Endothelial cell (in vitro differentiated cells): ENCODE data around the gene NRG2. TPM values are rescaled to one million over a fixed set of nuclear protein-coding genes. Genes with fewer than 3 reads are reported as not detected.

Experiments
- DNase-seq: peaks from one replicate; pipeline ENCODE4 v3.0.0; 2021; ENCODE audit warnings: low spot score
- H3K27ac Mint-ChIP-seq: one replicate; pipeline ENCODE4 v1.8.0; 2021; ENCODE audit warnings: mixed read lengths, inconsistent platforms; ENCODE audit not compliant: unreplicated experiment
- H3K27me3 Mint-ChIP-seq: one replicate; pipeline ENCODE4 v1.8.0; 2021; ENCODE audit warnings: mild to moderate bottlenecking, moderate library complexity, mixed read lengths, inconsistent platforms; ENCODE audit not compliant: unreplicated experiment
- H3K36me3 Mint-ChIP-seq: one replicate; pipeline ENCODE4 v1.8.0; 2021; ENCODE audit warnings: mild to moderate bottlenecking, low read depth, mixed read lengths, inconsistent platforms; ENCODE audit not compliant: unreplicated experiment
- H3K4me1 Mint-ChIP-seq: one replicate; pipeline ENCODE4 v1.8.0; 2021; ENCODE audit warnings: mild to moderate bottlenecking, mixed read lengths, inconsistent platforms; ENCODE audit not compliant: unreplicated experiment
- H3K4me3 Mint-ChIP-seq: one replicate; pipeline ENCODE4 v1.8.0; 2021; ENCODE audit warnings: mild to moderate bottlenecking, mixed read lengths, inconsistent platforms; ENCODE audit not compliant: unreplicated experiment
- H3K9me3 Mint-ChIP-seq: one replicate; pipeline ENCODE4 v1.8.0; 2021; ENCODE audit warnings: mixed read lengths, inconsistent platforms; ENCODE audit not compliant: unreplicated experiment
- total RNA-seq: library from RNA; stranded (reverse); fragmentation: NEBNext Ultra II Directional; extraction: Animal tissue kit (Norgen Biotek cat#: 25700); gene quantifications from one replicate; pipeline ENCODE4 v1.2.1, GENCODE V29; 2021; ENCODE audit not compliant: unreplicated experiment
- TF ChIP-seq, protein P1 (sequence below): fragments of 200-600 bp; sonication (generic); IDR thresholded peaks from one replicate; pipeline ENCODE4 v1.5.0; 2021; ENCODE audit warnings: antibody characterized with exemption; ENCODE audit not compliant: unreplicated experiment

NRG2 gene
- total RNA-seq, 1 donor from 2014 or later = not detected

DNA sequence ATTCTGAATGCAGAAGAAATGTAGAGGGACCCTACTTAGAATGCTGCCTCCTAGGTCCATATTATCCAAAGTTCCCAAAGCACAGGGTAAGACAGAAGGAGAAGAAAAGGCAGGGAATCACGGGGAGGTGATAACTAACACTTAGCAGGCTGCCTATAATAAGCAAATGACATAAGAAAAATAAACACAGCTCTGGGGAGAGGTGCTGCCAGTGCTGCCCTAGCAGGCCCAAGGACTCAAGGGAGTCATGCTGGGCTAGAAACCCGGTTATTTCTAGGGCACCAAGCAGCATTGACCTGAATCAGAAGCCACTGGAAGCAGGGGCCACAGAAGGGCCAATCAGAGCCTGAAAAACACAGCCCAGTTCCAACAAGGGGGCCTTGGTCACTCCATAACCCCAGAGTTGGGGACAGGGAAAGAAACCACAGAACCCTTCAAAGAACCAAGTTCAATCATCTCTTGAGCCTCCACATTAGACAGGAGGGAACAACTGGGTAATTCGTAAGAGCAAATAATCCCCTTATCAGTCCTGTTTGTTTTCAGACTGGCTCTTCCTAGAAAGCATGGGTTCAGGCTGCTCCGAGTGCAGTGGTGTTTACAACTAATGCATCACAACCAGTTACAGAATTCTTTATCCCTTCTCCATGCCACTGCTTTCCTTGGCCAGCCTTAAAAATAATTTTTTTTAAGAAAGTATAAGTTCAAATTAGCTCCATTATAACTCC, 24.0 kb downstream of the NRG2 start:
- H3K36me3 Mint-ChIP-seq = no peaks in the 10 kb centered on the region
- no peak overlapping the region for H3K4me3 Mint-ChIP-seq
- TF ChIP-seq, protein P1, sequence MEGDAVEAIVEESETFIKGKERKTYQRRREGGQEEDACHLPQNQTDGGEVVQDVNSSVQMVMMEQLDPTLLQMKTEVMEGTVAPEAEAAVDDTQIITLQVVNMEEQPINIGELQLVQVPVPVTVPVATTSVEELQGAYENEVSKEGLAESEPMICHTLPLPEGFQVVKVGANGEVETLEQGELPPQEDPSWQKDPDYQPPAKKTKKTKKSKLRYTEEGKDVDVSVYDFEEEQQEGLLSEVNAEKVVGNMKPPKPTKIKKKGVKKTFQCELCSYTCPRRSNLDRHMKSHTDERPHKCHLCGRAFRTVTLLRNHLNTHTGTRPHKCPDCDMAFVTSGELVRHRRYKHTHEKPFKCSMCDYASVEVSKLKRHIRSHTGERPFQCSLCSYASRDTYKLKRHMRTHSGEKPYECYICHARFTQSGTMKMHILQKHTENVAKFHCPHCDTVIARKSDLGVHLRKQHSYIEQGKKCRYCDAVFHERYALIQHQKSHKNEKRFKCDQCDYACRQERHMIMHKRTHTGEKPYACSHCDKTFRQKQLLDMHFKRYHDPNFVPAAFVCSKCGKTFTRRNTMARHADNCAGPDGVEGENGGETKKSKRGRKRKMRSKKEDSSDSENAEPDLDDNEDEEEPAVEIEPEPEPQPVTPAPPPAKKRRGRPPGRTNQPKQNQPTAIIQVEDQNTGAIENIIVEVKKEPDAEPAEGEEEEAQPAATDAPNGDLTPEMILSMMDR = no peak

DNA sequence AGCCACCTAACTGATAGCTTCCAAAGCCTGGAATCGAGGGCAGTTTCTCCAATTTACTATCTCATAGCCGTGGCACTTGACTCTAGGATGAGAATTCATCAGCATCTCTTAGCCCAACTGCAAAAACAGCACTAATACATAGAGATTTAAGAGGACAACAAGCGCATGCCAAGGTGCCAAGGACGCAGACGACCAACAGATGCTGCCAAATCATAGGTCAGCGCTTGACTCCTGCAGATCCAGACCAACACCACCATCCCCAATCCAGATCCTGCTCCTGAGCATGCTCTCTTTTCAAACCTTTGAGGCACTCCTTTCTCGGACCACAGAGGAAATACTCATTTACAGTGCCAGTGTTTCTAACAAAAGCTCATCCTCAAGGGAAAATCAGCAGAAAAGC, 24.6 kb downstream of the NRG2 start:
- H3K4me3 Mint-ChIP-seq = no peak overlapping the region
- no peaks in the 10 kb centered on the region for H3K27me3 Mint-ChIP-seq
- no peak for DNase-seq

More for the DNA sequence above, 24.0 kb downstream of the NRG2 start:
- no peak for DNase-seq
- Mint-ChIP-seq H3K27ac (no peak overlapping the region), H3K27me3 (no peaks in the 10 kb centered on the region), H3K9me3 (no peaks in the 10 kb centered on the region), H3K4me1 (no peaks in the 10 kb centered on the region)

DNA sequence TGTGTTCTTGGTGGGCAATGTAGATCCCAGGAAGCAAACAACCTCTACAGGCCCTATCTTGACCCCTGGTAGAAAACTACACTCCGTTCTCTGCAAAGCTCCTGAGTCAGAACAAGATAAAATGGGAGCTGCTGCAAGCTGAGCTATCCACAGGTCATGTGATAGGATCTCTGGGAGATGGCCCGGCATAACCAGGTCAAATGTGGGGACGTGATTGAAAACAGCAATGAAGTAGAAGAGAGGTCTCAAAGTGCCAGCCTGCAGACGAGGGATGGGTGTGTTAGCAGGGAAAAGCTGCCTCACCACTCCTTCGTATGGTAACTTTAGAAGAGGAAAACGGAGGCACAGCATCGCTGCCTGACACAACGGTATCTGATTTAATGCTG, 25.0 kb downstream of the NRG2 start:
- Mint-ChIP-seq H3K27ac (no peak overlapping the region), H3K4me3 (no peak overlapping the region), H3K36me3 (no peaks in the 10 kb centered on the region), H3K4me1 (no peaks in the 10 kb centered on the region), H3K9me3 (no peaks in the 10 kb centered on the region), H3K27me3 (no peaks in the 10 kb centered on the region)
- no peak for DNase-seq
- TF ChIP-seq, protein P1 = no peak

More for the DNA sequence above, 24.6 kb downstream of the NRG2 start:
- no peaks in the 10 kb centered on the region for H3K9me3 Mint-ChIP-seq
- H3K36me3 Mint-ChIP-seq = no peaks in the 10 kb centered on the region
- TF ChIP-seq, protein P1 = no peak
- H3K4me1 Mint-ChIP-seq = no peaks in the 10 kb centered on the region
- no peak overlapping the region for H3K27ac Mint-ChIP-seq

DNA sequence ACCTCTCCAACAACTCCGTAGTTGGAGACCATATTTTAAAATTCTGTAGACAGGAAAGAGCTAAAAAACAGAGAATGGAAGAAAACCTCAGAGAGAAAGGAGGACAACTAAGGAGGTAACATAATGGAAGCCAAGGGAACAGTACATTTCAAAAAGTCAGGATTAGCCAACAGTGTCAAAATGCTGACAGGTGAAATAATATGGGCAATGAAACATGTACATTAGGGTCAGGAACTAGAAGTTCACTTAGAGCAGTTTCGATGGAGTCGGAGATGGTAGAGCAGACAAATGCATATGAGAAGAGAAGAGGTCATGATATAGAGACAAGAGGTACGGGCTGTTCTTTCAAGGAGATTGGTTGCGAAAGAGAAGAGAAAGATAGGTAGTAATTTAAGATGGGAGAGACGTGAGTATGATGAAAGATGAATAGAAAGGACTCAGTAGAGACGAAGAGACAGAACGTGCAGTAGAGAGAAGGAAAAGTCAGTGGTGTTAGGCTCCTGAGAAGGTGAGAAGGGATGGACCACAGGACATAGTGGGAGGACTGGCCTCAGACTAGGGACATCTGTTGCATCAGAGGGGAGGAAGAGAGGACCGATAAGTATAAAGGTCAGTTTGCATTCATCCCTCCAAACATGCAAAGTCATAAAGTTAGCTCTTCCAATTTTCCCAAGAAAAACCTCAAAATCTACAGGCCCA, 25.6 kb downstream of the NRG2 start:
- no peak for DNase-seq
- Mint-ChIP-seq H3K9me3 (no peaks in the 10 kb centered on the region), H3K27me3 (no peaks in the 10 kb centered on the region), H3K27ac (no peak overlapping the region), H3K36me3 (no peaks in the 10 kb centered on the region), H3K4me3 (no peak overlapping the region), H3K4me1 (no peaks in the 10 kb centered on the region)
- TF ChIP-seq, protein P1 = no peak

DNA sequence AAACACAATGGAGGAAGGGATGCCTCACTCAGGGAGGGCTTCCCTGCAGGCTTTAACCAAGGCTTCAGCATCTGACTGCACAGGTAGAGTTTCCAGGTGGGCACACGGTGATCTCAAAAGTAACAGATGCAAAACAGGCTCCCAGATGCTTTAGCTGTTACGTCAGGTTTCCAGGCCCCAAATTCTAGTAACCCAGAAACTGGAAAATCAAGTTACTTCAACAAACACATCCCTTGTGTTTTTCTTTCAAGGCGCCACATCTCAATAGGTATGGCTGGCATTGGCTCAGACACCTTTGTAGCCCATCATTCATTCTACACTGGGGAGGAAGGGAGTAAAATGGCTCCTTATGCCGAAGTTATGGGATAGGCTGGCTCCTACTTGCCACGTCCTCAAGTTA, 27.4 kb downstream of the NRG2 start:
- Mint-ChIP-seq H3K4me1 (no peaks in the 10 kb centered on the region), H3K27me3 (no peaks in the 10 kb centered on the region), H3K36me3 (no peaks in the 10 kb centered on the region), H3K4me3 (no peak overlapping the region), H3K27ac (no peak overlapping the region), H3K9me3 (no peaks in the 10 kb centered on the region)
- no peak for DNase-seq
- TF ChIP-seq, protein P1 = no peak
